COLO829 (cell line): ENCODE measurements around the gene CLCN2.

ENCODE experiments used
- DNase-seq: peaks from one replicate; pipeline ENCODE4 v3.0.0; 2012; ENCODE audit warnings: low spot score

Gene CLCN2

GRCh38 chr3:184296616-184297015, 64.8 kb downstream of the CLCN2 start:
- no peak for DNase-seq
